Neural progenitor cell (in vitro differentiated cells): ENCODE data around the gene KRTAP5-6. TPM values are rescaled to one million over a fixed set of nuclear protein-coding genes. Genes with fewer than 3 reads are reported as not detected.

Experiments
- DNase-seq: peaks from one replicate; pipeline ENCODE4 v3.0.0-alpha.2; 2016; ENCODE audit warnings: low spot score
- H2AFZ ChIP-seq: fragments of 200-600 bp; sonication (generic); replicated peaks from 2 replicates; pipeline ENCODE4 v1.6.1; 2016; ENCODE audit warnings: antibody characterized with exemption
- H3F3A ChIP-seq: fragments of 200-600 bp; sonication (generic); 2 replicates; pipeline ENCODE4 v1.6.1; 2016; ENCODE audit warnings: antibody characterized with exemption, low read depth
- H3K27ac ChIP-seq: fragments of 200-600 bp; sonication (generic); 2 replicates; pipeline ENCODE4 v1.5.1; 2016; ENCODE audit warnings: mild to moderate bottlenecking
- H3K27me3 ChIP-seq: fragments of 200-600 bp; sonication (generic); 2 replicates; pipeline ENCODE4 v1.6.1; 2016; ENCODE audit warnings: mild to moderate bottlenecking, moderate library complexity
- H3K36me3 ChIP-seq: fragments of 200-600 bp; sonication (generic); 2 replicates; pipeline ENCODE4 v1.5.1; 2016
- H3K4me1 ChIP-seq: fragments of 200-600 bp; sonication (generic); 2 replicates; pipeline ENCODE4 v1.6.1; 2016; ENCODE audit warnings: mixed run types
- H3K4me2 ChIP-seq: fragments of 200-600 bp; sonication (generic); 2 replicates; pipeline ENCODE4 v1.6.1; 2016
- H3K4me3 ChIP-seq: fragments of 200-600 bp; sonication (generic); 2 replicates; pipeline ENCODE4 v1.5.1; 2016
- H3K79me2 ChIP-seq: fragments of 200-600 bp; sonication (generic); 2 replicates; pipeline ENCODE4 v1.6.1; 2016; ENCODE audit warnings: low read depth
- H3K9ac ChIP-seq: fragments of 200-600 bp; sonication (generic); 2 replicates; pipeline ENCODE4 v1.6.1; 2016
- H3K9me3 ChIP-seq: fragments of 200-600 bp; sonication (generic); 2 replicates; pipeline ENCODE4 v1.5.1; 2016; ENCODE audit warnings: low read depth
- H4K20me1 ChIP-seq: fragments of 200-600 bp; sonication (generic); 2 replicates; pipeline ENCODE4 v1.6.1; 2016; ENCODE audit warnings: low read depth
- H3K27ac Mint-ChIP-seq: 3 replicates; pipeline ENCODE4 v1.8.0; 2021; ENCODE audit warnings: mixed read lengths
- H3K27me3 Mint-ChIP-seq: 2 replicates; pipeline ENCODE4 v1.8.0; 2022; ENCODE audit warnings: low read depth, mild to moderate bottlenecking, inconsistent platforms, moderate library complexity, mixed read lengths; ENCODE audit not compliant: insufficient read depth
- H3K36me3 Mint-ChIP-seq: 3 replicates; pipeline ENCODE4 v1.8.0; 2021; ENCODE audit warnings: mixed read lengths
- H3K4me1 Mint-ChIP-seq: 3 replicates; pipeline ENCODE4 v1.8.0; 2021; ENCODE audit warnings: mixed read lengths
- H3K4me3 Mint-ChIP-seq: 3 replicates; pipeline ENCODE4 v1.8.0; 2021; ENCODE audit warnings: mild to moderate bottlenecking, moderate library complexity, mixed read lengths
- H3K9me3 Mint-ChIP-seq: 3 replicates; pipeline ENCODE4 v1.8.0; 2020; ENCODE audit warnings: mixed read lengths
- EZH2 ChIP-seq: fragments of 200-600 bp; sonication (generic); IDR thresholded peaks from 2 replicates; pipeline ENCODE4 v1.6.1; 2017; ENCODE audit warnings: antibody characterized with exemption, mild to moderate bottlenecking, moderate library complexity
- EZH2phosphoT487 ChIP-seq: fragments of 200-600 bp; sonication (generic); IDR thresholded peaks from 2 replicates; pipeline ENCODE4 v1.6.1; 2017; ENCODE audit warnings: antibody characterized with exemption
- total RNA-seq: library from RNA; depleted of rRNA; stranded (reverse); fragments of >200 nt; gene quantifications from 2 replicates; pipeline ENCODE4 v1.2.3, GENCODE V29; 2015; ENCODE audit warnings: low replicate concordance
- TF ChIP-seq, protein P1 (sequence below): fragments of 200-600 bp; sonication (generic); IDR thresholded peaks from 2 replicates; pipeline ENCODE4 v1.5.1; 2017; ENCODE audit warnings: antibody characterized with exemption, mild to moderate bottlenecking

KRTAP5-6 gene
- total RNA-seq, 1 donor from 2014 or later: not detected

DNA sequence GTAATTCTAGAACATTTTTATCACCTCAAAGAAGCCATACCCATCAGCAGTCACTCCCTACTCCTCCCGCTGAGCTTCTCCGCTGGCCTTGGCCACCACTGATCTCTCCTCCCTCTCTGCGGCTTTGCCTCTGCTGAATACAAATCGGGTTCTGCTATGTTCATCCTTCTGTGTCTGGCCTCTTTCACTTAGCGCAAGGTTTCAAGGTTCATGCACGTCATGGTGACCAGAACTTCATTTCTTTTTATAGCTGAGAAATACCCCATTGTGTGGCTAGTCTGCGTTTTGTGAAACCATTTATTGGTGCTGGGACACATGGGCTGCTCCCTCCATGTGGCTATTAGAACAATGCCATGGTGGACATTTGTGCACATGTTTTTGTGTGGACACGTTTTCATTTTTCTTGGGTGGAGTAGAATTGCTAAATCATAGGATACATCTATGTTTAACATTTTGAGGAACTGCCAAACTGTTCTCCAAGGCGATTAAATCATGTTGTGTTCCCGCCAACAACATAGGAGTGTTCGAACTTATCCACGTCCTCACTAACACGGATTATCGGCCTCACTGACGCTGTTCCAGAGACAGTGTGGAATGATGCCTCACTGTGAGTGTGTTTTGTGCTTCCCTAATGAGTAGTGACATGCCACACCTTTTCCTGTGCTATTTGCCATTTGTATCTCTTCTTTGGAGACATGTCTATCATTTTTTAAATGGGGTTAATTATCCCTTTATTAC lies 24.2 kb upstream of the KRTAP5-6 start:
- Mint-ChIP-seq H3K36me3 (no peaks in the 10 kb centered on the region), H3K27ac (no peak overlapping the region), H3K9me3 (no peaks in the 10 kb centered on the region), H3K4me3 (no peak overlapping the region), H3K27me3 (peaks cover 11% of the 10 kb centered on the region), H3K4me1 (peaks cover 18% of the 10 kb centered on the region)
- Histone ChIP-seq H3K36me3 (no peaks in the 10 kb centered on the region), H4K20me1 (no peaks in the 10 kb centered on the region), H2AFZ (no peak overlapping the region), H3K9ac (no peak overlapping the region), H3K4me3 (no peak overlapping the region), H3K27me3 (peaks cover 78% of the 10 kb centered on the region), H3K27ac (no peak overlapping the region), H3K4me2 (no peak overlapping the region), H3F3A (peaks cover 8% of the 10 kb centered on the region), H3K79me2 (no peaks in the 10 kb centered on the region), H3K4me1 (peaks cover 17% of the 10 kb centered on the region), H3K9me3 (no peaks in the 10 kb centered on the region)
- TF ChIP-seq EZH2: no peak
- TF ChIP-seq, protein P1, sequence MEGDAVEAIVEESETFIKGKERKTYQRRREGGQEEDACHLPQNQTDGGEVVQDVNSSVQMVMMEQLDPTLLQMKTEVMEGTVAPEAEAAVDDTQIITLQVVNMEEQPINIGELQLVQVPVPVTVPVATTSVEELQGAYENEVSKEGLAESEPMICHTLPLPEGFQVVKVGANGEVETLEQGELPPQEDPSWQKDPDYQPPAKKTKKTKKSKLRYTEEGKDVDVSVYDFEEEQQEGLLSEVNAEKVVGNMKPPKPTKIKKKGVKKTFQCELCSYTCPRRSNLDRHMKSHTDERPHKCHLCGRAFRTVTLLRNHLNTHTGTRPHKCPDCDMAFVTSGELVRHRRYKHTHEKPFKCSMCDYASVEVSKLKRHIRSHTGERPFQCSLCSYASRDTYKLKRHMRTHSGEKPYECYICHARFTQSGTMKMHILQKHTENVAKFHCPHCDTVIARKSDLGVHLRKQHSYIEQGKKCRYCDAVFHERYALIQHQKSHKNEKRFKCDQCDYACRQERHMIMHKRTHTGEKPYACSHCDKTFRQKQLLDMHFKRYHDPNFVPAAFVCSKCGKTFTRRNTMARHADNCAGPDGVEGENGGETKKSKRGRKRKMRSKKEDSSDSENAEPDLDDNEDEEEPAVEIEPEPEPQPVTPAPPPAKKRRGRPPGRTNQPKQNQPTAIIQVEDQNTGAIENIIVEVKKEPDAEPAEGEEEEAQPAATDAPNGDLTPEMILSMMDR: no peak
- TF ChIP-seq EZH2phosphoT487: no peak
- DNase-seq: no peak

DNA sequence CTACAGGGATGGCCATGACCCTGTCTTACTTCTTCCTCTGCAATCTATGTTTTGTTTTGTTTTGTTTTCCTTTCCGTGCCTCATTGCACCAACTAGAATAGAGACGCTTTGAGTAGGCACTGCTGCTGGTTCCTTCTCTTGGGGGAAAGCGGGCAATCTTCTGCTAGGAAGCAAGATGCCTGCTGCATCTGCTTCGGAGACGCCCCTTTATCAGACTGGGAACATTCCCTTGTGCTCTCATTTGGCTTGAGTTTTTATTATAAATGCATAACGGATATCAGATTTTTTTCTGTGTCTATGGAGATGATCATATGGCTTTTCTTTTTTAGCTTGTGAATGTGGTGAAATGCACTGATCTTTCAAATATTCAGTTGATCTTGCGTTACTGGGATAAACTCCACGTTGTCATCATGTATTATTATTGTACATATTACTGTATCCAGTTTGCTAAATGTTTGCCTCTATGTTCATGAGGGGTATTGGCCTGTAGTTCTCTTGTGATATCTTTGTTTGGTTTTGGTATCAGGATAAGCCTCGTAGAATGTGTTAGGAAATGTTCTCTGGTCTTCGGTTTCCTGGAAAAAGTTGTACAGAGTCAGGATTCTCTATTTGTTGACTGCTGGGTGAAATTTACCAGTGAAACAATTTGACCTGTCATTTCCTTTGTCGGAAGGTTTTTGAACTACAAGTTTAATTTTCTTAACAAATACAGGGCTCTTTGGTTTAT lies 23.4 kb upstream of the KRTAP5-6 start:
- no peaks in the 10 kb centered on the region for H4K20me1 ChIP-seq
- H3K9ac ChIP-seq: no peak overlapping the region
- no peak overlapping the region for H3K4me3 Mint-ChIP-seq
- H3K36me3 ChIP-seq: no peaks in the 10 kb centered on the region
- no peak overlapping the region for H2AFZ ChIP-seq
- H3K4me1 Mint-ChIP-seq: peaks cover 11% of the 10 kb centered on the region
- H3K4me2 ChIP-seq: no peak overlapping the region
- H3K9me3 Mint-ChIP-seq: no peaks in the 10 kb centered on the region
- DNase-seq: no peak
- peaks cover 8% of the 10 kb centered on the region for H3F3A ChIP-seq
- H3K27me3 Mint-ChIP-seq: peaks cover 10% of the 10 kb centered on the region
- H3K9me3 ChIP-seq: no peaks in the 10 kb centered on the region
- H3K79me2 ChIP-seq: no peaks in the 10 kb centered on the region
- H3K27me3 ChIP-seq: peaks cover 72% of the 10 kb centered on the region
- H3K27ac ChIP-seq: no peak overlapping the region
- H3K4me1 ChIP-seq: peaks cover 17% of the 10 kb centered on the region
- no peak overlapping the region for H3K4me3 ChIP-seq
- TF ChIP-seq, protein P1: no peak
- TF ChIP-seq EZH2phosphoT487: no peak
- TF ChIP-seq EZH2: no peak
- no peaks in the 10 kb centered on the region for H3K36me3 Mint-ChIP-seq
- H3K27ac Mint-ChIP-seq: no peak overlapping the region

DNA sequence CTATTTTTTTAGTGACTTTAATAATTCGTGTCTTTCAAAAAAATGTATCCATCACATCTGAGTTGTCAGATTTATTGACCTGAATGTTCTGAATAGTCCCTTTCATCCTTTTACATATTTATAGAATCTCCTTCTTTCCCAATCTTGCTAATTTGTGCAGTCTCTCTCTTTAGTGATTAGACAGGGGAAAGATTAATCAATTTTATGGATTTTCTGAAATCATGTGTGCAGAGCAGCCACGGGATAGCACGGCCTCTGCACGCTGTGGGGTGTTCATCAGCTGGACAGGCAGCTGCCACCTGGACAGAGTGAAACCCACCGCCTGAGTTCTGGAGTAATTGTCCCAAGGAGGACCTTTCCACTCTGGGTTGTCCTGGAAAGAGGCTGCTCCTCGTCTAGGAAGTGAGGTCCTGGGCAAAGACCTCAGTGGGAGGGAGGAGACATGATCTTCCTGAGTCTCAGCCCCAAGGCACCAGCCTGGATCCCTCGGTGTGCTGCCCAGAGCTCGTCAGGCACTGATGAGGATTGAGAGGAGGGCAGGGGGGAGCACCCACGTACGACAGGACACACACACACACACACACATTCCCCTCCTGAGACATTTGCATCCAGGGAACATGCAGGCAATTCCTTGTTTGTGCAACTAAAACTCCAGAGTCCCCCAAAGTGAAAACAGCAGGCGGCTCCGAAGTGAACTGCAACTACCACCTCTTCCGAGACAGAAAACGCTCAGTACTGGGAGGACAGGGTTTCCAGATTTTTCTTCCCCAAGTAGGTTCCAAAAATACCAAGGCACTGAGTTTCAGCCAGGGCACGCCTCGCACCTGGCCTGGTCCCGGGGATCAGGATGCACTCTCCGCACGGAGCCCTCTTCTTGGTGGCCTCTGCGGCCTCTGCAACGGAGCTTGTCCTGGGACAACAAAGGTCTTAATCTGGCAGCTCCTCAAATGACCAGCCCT lies 22.5 kb upstream of the KRTAP5-6 start:
- Histone ChIP-seq H3K4me1 (peaks cover 17% of the 10 kb centered on the region), H2AFZ (no peak overlapping the region), H3K36me3 (no peaks in the 10 kb centered on the region), H3F3A (peaks cover 8% of the 10 kb centered on the region), H3K79me2 (no peaks in the 10 kb centered on the region), H3K9ac (no peak overlapping the region), H3K27me3 (peaks cover 66% of the 10 kb centered on the region), H3K4me2 (peak overlapping the region; percentile 21), H3K9me3 (no peaks in the 10 kb centered on the region), H3K4me3 (no peak overlapping the region), H4K20me1 (no peaks in the 10 kb centered on the region), H3K27ac (no peak overlapping the region)
- H3K27ac Mint-ChIP-seq: no peak overlapping the region
- no peaks in the 10 kb centered on the region for H3K36me3 Mint-ChIP-seq
- TF ChIP-seq, protein P1: no peak
- TF ChIP-seq EZH2phosphoT487 (no peak), EZH2 (no peak)
- H3K27me3 Mint-ChIP-seq: peaks cover 10% of the 10 kb centered on the region
- no peak overlapping the region for H3K4me3 Mint-ChIP-seq
- no peaks in the 10 kb centered on the region for H3K9me3 Mint-ChIP-seq
- peaks cover 11% of the 10 kb centered on the region for H3K4me1 Mint-ChIP-seq
- DNase-seq: peak; percentile 60
